SU-DHL-6 (cell line): Measurements from ENCODE around the gene SAMD7.

Experiments used
- H2AFZ ChIP-seq: fragments of 200-600 bp; sonication (generic); 2 replicates; pipeline ENCODE4 v1.6.1; 2014; ENCODE audit warnings: low read depth, mild to moderate bottlenecking, moderate library complexity, mixed read lengths, antibody characterized with exemption, low read length; ENCODE audit not compliant: severe bottlenecking
- H3F3A ChIP-seq: fragments of 200-600 bp; shearing (Covaris generic); 2 replicates; pipeline ENCODE4 v1.6.0; 2016; ENCODE audit warnings: antibody characterized with exemption, mild to moderate bottlenecking; ENCODE audit not compliant: insufficient read depth
- H3K27ac ChIP-seq: fragments of 200-600 bp; sonication (generic); 2 replicates; pipeline ENCODE4 v1.5.1; 2016; ENCODE audit warnings: low read depth, mild to moderate bottlenecking, low read length, moderate library complexity, mixed read lengths
- H3K27me3 ChIP-seq: fragments of 200-600 bp; sonication (generic), shearing (Covaris generic); 2 replicates; pipeline ENCODE4 v1.6.0; 2014; ENCODE audit warnings: mild to moderate bottlenecking, low read length
- H3K36me3 ChIP-seq: fragments of 200-600 bp; sonication (generic); 2 replicates; pipeline ENCODE4 v1.6.1; 2014; ENCODE audit warnings: mild to moderate bottlenecking, low read length, mixed read lengths
- H3K4me2 ChIP-seq: fragments of 300-600, 200-600 bp; shearing (Covaris generic), sonication (generic); 2 replicates; pipeline ENCODE4 v1.6.0; 2014; ENCODE audit warnings: low read length, low read depth, mild to moderate bottlenecking; ENCODE audit not compliant: poor library complexity, severe bottlenecking
- H3K4me3 ChIP-seq: fragments of 200-600 bp; sonication (generic); 2 replicates; pipeline ENCODE4 v1.5.1; 2014; ENCODE audit warnings: antibody characterized with exemption, low read length, mild to moderate bottlenecking, mixed read lengths; ENCODE audit not compliant: insufficient read depth, poor library complexity, severe bottlenecking
- H3K79me2 ChIP-seq: fragments of 200-600 bp; sonication (generic); 2 replicates; pipeline ENCODE4 v1.6.1; 2014; ENCODE audit warnings: mild to moderate bottlenecking, low read length, moderate library complexity; ENCODE audit not compliant: insufficient read depth
- H3K9ac ChIP-seq: fragments of 200-600 bp; sonication (generic); 2 replicates; pipeline ENCODE4 v1.7.0; 2014; ENCODE audit warnings: mild to moderate bottlenecking, low read length
- H3K9me2 ChIP-seq: fragments of 200-600 bp; sonication (generic); replicated peaks from 2 replicates; pipeline ENCODE4 v1.6.1; 2014; ENCODE audit warnings: low read length; ENCODE audit not compliant: insufficient read depth
- H3K9me3 ChIP-seq: fragments of 200-600 bp; sonication (generic); 2 replicates; pipeline ENCODE4 v1.6.1; 2014; ENCODE audit warnings: low read length, mixed read lengths; ENCODE audit not compliant: insufficient read depth
- H4K20me1 ChIP-seq: fragments of 200-600 bp; sonication (generic); 2 replicates; pipeline ENCODE4 v1.6.1; 2014; ENCODE audit warnings: low read depth, mild to moderate bottlenecking, antibody characterized with exemption, low read length, moderate library complexity, mixed read lengths
- CTCF ChIP-seq: fragments of 200-600 bp; sonication (generic); IDR thresholded peaks from one replicate; pipeline ENCODE4 v1.5.1; 2017; ENCODE audit warnings: antibody characterized with exemption, mild to moderate bottlenecking, low read length, moderate library complexity; ENCODE audit not compliant: insufficient read depth, poor library complexity, severe bottlenecking
- EZH2phosphoT487 ChIP-seq: fragments of 200-600 bp; sonication (generic), shearing (Covaris generic); conservative IDR thresholded peaks from 2 replicates; pipeline ENCODE4 v1.6.1; 2018; ENCODE audit warnings: mild to moderate bottlenecking, antibody characterized with exemption, low read length, moderate library complexity, mixed read lengths

The SAMD7 gene

GRCh38 chr3:169911272-169911671 is at the start of gene SAMD7:
TSS of gene SAMD7 (plus strand) at chr3:169911572. CDS start at chr3:169919499, 7,927 bp downstream.
- Histone ChIP-seq H3K9ac (no peak within 1 kb of the TSS), H3K4me3 (no peak within 1 kb of the TSS), H4K20me1 (no peaks in the 10 kb centered on the region), H3K27me3 (no peaks in the 10 kb centered on the region), H3K9me2 (no peaks in the 10 kb centered on the region), H3K4me2 (no peak within 1 kb of the TSS), H3K9me3 (no peaks in the 10 kb centered on the region), H2AFZ (no peak within 1 kb of the TSS), H3F3A (no peaks in the 10 kb centered on the region), H3K27ac (no peak within 1 kb of the TSS), H3K36me3 (no peaks in the 10 kb centered on the region), H3K79me2 (no peaks in the 10 kb centered on the region)
- TF ChIP-seq EZH2phosphoT487 (no peak), CTCF (no peak)

GRCh38 chr3:169861871-169862270 is 49.5 kb upstream of the SAMD7 start:
- Histone ChIP-seq H2AFZ (no peak overlapping the region), H3K79me2 (no peaks in the 10 kb centered on the region), H3K9ac (no peak overlapping the region), H4K20me1 (no peaks in the 10 kb centered on the region), H3K36me3 (no peaks in the 10 kb centered on the region), H3K9me2 (no peaks in the 10 kb centered on the region), H3K9me3 (no peaks in the 10 kb centered on the region), H3K4me2 (no peak overlapping the region), H3F3A (no peaks in the 10 kb centered on the region), H3K4me3 (no peak overlapping the region), H3K27me3 (no peaks in the 10 kb centered on the region), H3K27ac (no peak overlapping the region)
- TF ChIP-seq CTCF (no peak), EZH2phosphoT487 (no peak)

- peak overlapping the region; percentile 6 for H3K4me2 ChIP-seq
- no peak overlapping the region for H3K4me3 ChIP-seq
- H4K20me1 ChIP-seq: no peaks in the 10 kb centered on the region
- H3K79me2 ChIP-seq: no peaks in the 10 kb centered on the region
- H3K9me2 ChIP-seq: no peaks in the 10 kb centered on the region
- no peak overlapping the region for H2AFZ ChIP-seq
- H3K27ac ChIP-seq: no peak overlapping the region
- H3K27me3 ChIP-seq: no peaks in the 10 kb centered on the region
- peak; percentile 90 for TF ChIP-seq CTCF
- no peak for TF ChIP-seq EZH2phosphoT487
- no peaks in the 10 kb centered on the region for H3K9me3 ChIP-seq
- no peak overlapping the region for H3K9ac ChIP-seq
- H3K36me3 ChIP-seq: no peaks in the 10 kb centered on the region
- no peaks in the 10 kb centered on the region for H3F3A ChIP-seq
Measured at GRCh38 chr3:169863458-169863899, 47.9 kb upstream of the SAMD7 start.

GRCh38 chr3:169864270-169864669 is 47.1 kb upstream of the SAMD7 start:
- Histone ChIP-seq H3K4me2 (no peak overlapping the region), H4K20me1 (no peaks in the 10 kb centered on the region), H3K27me3 (no peaks in the 10 kb centered on the region), H2AFZ (no peak overlapping the region), H3K4me3 (no peak overlapping the region), H3K9ac (no peak overlapping the region), H3F3A (no peaks in the 10 kb centered on the region), H3K79me2 (no peaks in the 10 kb centered on the region), H3K9me2 (no peaks in the 10 kb centered on the region), H3K27ac (no peak overlapping the region), H3K36me3 (no peaks in the 10 kb centered on the region), H3K9me3 (no peaks in the 10 kb centered on the region)
- no peak for TF ChIP-seq CTCF
- no peak for TF ChIP-seq EZH2phosphoT487
